ENCODE results near the gene KDM5A. TPM values are rescaled to one million over a fixed set of nuclear protein-coding genes. Genes with fewer than 3 reads are reported as not detected.

Gene KDM5A
- total RNA-seq, 1 experiment from 2014 or later = 56.9 TPM

- no peak overlapping the region for H3K27ac ChIP-seq (ENCODE audit: insufficient read length, low read depth, low read length)
- no peak overlapping the region for H2BK5ac ChIP-seq (ENCODE audit: insufficient read length, low read length)
- no peak overlapping the region for H3K14ac ChIP-seq (ENCODE audit: insufficient read depth, low read length)
- Mint-ChIP-seq H3K4me1 (no peaks in the 10 kb centered on the region), H3K4me3 (no peak overlapping the region), H3K9me3 (peaks cover 0 to 5% of the 10 kb centered on the region in 2 experiments; a peak in 1 of 5 replicates), H3K27me3 (ENCODE audit: low read depth) (no peaks in the 10 kb centered on the region), H3K27ac (no peak overlapping the region), H3K36me3 (ENCODE audit: insufficient read depth in 1 of 3, low read depth in 3 of 3) (peaks cover 37 to 90% (median 79%) of the 10 kb centered on the region in 3 experiments; a peak in 6 of 7 replicates)
- H3K4me1 ChIP-seq (ENCODE audit: insufficient read depth, low read length) = no peaks in the 10 kb centered on the region
- H3K56ac ChIP-seq (ENCODE audit: insufficient read length, low read depth, low read length) = no peak overlapping the region
- H3K18ac ChIP-seq (ENCODE audit: insufficient read length, low read depth, low read length) = no peak overlapping the region
- H3K9me3 ChIP-seq (ENCODE audit: control insufficient read depth, low read depth, low read length) = no peaks in the 10 kb centered on the region
- DNase-seq = no peak
- no peak overlapping the region for H2BK120ac ChIP-seq (ENCODE audit: low read depth, low read length, poor library complexity, severe bottlenecking)
- H3K23me2 ChIP-seq (ENCODE audit: insufficient read length, low read depth, low read length, poor library complexity, severe bottlenecking) = no peaks in the 10 kb centered on the region
- H3T11ph ChIP-seq (ENCODE audit: low read length) = no peak overlapping the region
- H3K23ac ChIP-seq (ENCODE audit: insufficient read length, low read depth, low read length) = no peak overlapping the region
- no peak overlapping the region for H2AK5ac ChIP-seq (ENCODE audit: insufficient read length, low read length)
- H4K91ac ChIP-seq (ENCODE audit: insufficient read length, low read depth, low read length) = no peak overlapping the region
- H2BK20ac ChIP-seq (ENCODE audit: low read depth, low read length, poor library complexity, severe bottlenecking) = no peak overlapping the region
- H4K20me1 ChIP-seq (ENCODE audit: control insufficient read depth, insufficient read depth, insufficient read length) = no peaks in the 10 kb centered on the region
- no peak overlapping the region for H3K9ac ChIP-seq (ENCODE audit: extremely low read depth, insufficient read length, low read length)
- H4K8ac ChIP-seq (replicated peaks; ENCODE audit: insufficient read length, low read depth, low read length) = no peak overlapping the region
- no CpG with 5 or more reads among the region's 10 CpGs for WGBS (ENCODE audit: extremely low coverage, insufficient read length, low lambda C conversion rate)
- H3K79me2 ChIP-seq (ENCODE audit: insufficient read depth, low read length) = no peaks in the 10 kb centered on the region
- H2AFZ ChIP-seq (ENCODE audit: low read length) = no peak overlapping the region
- no peaks in the 10 kb centered on the region for H3K27me3 ChIP-seq (ENCODE audit: insufficient read depth, low read length)
- TF ChIP-seq CTCF (conservative IDR thresholded peaks at IDR 0.05) = no peak
- no peak overlapping the region for H3K4me2 ChIP-seq (ENCODE audit: insufficient read depth, insufficient read length, low read length)
- no peak overlapping the region for H2BK15ac ChIP-seq (ENCODE audit: low read depth, low read length)
- no peaks in the 10 kb centered on the region for H3K79me1 ChIP-seq (ENCODE audit: insufficient read depth, low read depth, low read length, poor library complexity, severe bottlenecking)
- no peak overlapping the region for H3K4ac ChIP-seq (ENCODE audit: low read depth, low read length)
- no peak overlapping the region for H2BK12ac ChIP-seq (ENCODE audit: insufficient read length, low read depth, low read length)
- no peak overlapping the region for H4K5ac ChIP-seq (ENCODE audit: insufficient read length, low read depth, low read length)
Observed at GRCh38 chr12:307406-307805, 81.7 kb downstream of the KDM5A start.

All from H9 (cell line).